ENCODE data around the gene SARNP.
"Not testable (repeated sequence)": the region's sequence is repeated elsewhere in the genome, so short reads cannot be mapped to it uniquely, and the experiment has no call there.

Gene SARNP

GRCh38 chr12:55840581-55841351 is 23.2 kb upstream of the SARNP start:
- H3K27ac ChIP-seq = no peak overlapping the region
- no peak for DNase-seq (ENCODE audit: low read depth, low spot score)

DNA sequence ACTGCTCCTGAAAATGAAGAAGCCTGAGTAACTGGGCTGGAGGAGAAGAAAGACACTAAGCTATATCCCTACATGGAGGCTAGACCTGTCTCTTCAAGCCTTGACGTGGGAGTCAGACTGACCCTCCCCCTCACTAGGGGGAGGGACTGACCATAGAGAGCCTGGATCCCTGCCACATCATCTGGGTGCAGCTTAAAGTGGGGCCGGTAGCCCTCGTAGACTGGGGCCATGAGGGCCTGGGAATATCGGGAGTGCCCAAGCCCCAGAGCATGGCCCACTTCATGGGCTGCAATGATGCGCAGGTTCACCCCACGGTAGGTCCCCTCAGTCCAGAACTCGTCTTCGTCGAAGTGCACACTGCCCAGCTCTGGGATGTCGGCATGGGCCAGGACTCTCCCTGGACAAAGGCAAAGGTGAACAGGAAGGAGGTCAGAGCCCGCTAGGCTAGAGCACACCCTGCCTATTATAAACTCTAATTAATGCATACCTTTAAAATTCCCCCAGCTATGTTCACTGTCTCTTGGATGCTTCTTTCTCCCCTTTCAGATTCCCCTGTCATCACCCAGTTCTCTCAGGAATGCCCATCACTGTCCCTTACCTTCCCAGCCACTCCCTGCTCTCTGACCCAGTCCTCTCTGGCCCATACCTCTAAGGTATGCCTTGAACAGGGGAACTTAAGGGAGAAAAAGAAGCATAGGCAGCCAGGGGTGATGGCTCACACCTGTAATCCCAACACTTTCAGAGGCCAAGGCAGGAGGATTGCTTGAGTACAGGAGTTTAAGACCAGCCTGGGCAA is 22.0 kb upstream of the SARNP start:
- no peak for DNase-seq (ENCODE audit: low read depth, low spot score)
- H3K27ac ChIP-seq = no peak overlapping the region

DNA sequence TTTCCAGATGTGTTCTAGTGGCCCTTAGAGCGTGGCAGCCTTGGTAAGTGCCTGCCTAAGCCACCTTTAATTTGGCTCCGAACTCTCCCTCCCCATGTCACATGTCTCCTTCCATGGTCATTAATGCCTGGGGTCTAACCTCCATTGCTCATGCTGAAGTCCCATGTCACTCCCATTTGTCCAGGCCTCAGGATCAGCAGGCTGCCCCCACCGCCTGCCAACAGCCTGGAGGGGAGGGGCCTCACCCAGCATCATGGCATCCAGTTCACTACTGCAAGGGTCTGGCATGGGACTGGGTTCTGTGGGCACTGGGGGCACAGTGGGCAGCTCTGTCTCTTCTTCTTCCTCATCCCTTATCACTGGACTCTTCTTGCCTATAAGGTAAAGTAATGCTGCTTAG is 20.8 kb upstream of the SARNP start:
- no peak for DNase-seq (ENCODE audit: low read depth, low spot score)
- no peak overlapping the region for H3K27ac ChIP-seq

- DNase-seq (ENCODE audit: low read depth, low spot score); H3K27ac ChIP-seq: not testable (repeated sequence)
These were observed 16.9 kb upstream of the SARNP start for GRCh38 chr12:55834400-55834799.

GRCh38 chr12:55833056-55833455 is 15.5 kb upstream of the SARNP start:
- H3K27ac ChIP-seq = no peak overlapping the region
- no peak for DNase-seq (ENCODE audit: low read depth, low spot score)

DNA sequence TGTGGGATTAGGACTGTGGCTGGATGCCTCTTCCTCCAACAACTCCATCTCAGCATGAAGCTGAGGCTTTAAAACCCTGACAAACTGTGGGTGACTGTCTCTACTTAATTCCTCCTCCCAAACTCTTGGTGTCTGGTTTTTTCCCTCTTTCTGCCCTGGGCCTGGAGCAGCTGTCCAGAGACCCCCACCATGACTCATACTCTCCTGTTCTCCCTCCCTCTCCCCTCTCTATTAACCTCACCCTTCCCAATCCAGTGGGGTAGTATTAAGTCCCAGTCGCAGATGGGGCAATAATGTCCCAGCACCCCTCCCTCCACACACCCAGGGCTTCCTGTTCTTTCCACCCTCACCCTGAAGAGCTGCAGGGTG is 13.9 kb upstream of the SARNP start:
- DNase-seq (ENCODE audit: low read depth, low spot score) = no peak
- peak overlapping the region; percentile 67 for H3K27ac ChIP-seq

- peak overlapping the region; percentile 67 for H3K27ac ChIP-seq
- DNase-seq (ENCODE audit: low read depth, low spot score) = no peak
These were observed 13.3 kb upstream of the SARNP start for GRCh38 chr12:55830601-55831446.

GRCh38 chr12:55829967-55830600 is 12.6 kb upstream of the SARNP start:
- no peak for DNase-seq (ENCODE audit: low read depth, low spot score)
- H3K27ac ChIP-seq = peak overlapping the region; percentile 67

- H3K27ac ChIP-seq = peak overlapping the region; percentile 67
- no peak for DNase-seq (ENCODE audit: low read depth, low spot score)
These were observed 10.8 kb upstream of the SARNP start for GRCh38 chr12:55828357-55828756.

DNA sequence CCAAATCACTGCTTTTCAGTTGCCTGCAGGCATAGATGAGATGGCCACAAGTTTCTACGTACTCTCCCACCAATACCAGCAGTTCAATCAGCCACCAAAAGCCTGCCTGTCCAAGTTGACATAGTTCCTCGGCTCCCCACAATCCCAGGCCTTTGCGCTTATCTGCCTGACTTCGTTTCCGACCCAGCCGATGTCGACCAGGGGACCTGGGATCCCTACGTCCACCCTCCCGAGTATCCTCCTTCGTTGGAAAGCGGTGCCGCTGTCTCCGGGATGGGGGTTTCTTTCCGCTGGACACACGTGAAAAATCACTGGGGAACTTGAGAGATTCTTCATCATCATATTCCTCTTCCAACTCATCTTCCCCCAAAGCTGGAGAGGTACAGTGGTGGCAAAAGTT is 10.3 kb upstream of the SARNP start:
- H3K27ac ChIP-seq = no peak overlapping the region
- no peak for DNase-seq (ENCODE audit: low read depth, low spot score)

DNA sequence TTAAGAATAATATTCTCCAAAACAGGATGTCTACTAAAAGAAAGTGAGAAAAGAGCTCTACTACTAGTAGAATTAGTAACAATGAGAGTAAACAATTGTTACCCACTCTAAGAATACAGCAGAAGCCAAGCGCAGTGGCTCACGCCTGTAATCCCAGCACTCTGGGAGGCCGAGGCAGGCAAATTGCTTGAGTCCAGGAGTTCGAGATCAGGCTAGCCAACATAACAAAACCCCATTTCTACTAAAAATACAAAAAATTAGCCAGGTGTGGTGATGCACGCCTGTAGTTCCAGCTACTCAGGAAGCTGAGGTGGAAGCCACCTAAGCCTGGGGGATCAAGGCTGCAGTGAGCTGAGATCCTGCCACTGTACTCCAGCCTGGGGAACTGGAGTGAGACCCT is 7.2 kb upstream of the SARNP start:
- no peak for DNase-seq (ENCODE audit: low read depth, low spot score)
- H3K27ac ChIP-seq = no peak overlapping the region

DNA sequence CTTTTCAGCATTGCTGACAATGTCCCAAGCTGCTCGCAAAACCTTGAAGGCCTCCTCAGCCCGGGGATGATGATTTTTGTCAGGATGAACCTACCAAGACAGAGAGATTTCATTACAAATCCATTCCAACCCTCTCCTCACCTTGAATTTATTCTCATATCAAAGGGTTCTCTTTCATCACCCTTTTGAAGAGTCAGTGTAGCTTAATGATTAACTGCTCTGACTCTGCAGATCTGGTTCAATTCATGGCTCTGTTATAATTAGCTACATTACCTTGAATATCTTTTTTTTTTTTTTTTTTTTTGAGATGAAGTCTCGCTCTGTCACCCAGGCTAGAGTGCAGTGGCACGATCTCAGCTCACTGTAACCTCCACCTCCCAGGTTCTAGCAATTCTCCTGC is 5.9 kb upstream of the SARNP start:
- peak overlapping the region; percentile 16 for H3K27ac ChIP-seq
- no peak for DNase-seq (ENCODE audit: low read depth, low spot score)

GRCh38 chr12:55822228-55822627 is 4.7 kb upstream of the SARNP start:
- no peak for DNase-seq (ENCODE audit: low read depth, low spot score)
- H3K27ac ChIP-seq = peak overlapping the region; percentile 1

GRCh38 chr12:55820679-55821078 is 3.2 kb upstream of the SARNP start:
- H3K27ac ChIP-seq = no peak overlapping the region
- no peak for DNase-seq (ENCODE audit: low read depth, low spot score)

DNA sequence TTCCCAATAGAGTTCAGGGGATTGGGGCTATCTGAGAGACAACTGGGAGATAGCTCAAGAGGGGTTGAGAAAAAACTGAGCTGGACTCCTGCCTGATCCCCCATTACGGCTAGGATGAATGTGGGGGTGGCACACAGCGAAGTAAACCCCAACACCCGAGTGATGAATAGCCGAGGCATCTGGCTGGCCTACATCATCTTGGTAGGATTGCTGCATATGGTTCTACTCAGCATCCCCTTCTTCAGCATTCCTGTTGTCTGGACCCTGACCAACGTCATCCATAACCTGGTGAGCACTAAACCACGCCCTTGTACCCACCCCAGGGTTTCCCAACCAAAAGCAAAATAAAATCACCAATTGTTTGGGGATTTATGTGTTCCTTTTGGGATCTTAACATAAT is 1.4 kb upstream of the SARNP start:
- peak overlapping the region; percentile 76 for H3K27ac ChIP-seq
- no peak for DNase-seq (ENCODE audit: low read depth, low spot score)

- H3K27ac ChIP-seq = peak overlapping the region; percentile 76
- no peak for DNase-seq (ENCODE audit: low read depth, low spot score)
These were observed 710 bp upstream of the SARNP start for GRCh38 chr12:55818140-55818728.

DNA sequence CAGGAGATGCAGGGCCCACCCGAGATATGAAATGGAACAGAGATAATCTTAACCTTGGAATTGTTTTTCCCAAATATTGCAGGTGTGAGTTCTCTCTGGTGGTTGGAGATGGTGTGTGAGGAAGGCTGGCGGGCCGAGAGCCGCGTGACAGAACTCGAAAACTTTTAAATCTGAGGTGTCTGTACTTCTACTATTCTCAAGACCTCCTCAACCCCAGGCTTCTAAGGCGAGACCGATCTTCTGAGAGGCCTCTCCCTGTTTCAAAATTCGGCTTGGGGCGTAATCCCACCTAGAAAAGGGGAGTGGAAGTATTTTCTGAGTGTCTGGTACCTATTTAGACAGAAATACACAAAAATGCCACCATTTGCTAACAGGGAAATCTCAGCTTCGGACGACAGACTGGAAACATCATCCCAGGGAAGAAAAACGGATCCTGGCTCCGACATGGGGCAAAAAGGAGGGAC is 611 bp downstream of the SARNP start:
- DNase-seq (ENCODE audit: low read depth, low spot score) = no peak
- H3K27ac ChIP-seq = peak overlapping the region; percentile 76

- no peak overlapping the region for H3K27ac ChIP-seq
- no peak for DNase-seq (ENCODE audit: low read depth, low spot score)
These were observed 2.1 kb downstream of the SARNP start for GRCh38 chr12:55815473-55815872.

DNA sequence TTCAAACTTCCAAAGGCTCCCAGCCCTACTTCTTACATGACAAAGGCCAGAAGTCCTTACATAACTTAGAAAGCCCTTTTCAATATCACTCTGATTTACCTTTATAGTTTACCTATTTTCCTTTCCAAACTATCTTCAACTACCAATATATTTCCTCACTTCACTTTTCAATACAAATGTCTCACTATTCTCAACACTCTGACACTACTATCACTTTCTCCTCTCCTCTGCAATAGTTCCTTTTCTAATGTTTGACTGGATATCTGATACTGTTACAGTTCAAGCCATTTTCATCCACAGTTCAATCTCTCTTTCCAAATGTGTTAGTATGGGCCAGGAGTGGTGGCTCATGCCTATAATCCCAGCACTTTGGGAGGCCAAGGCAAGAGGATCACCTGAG is 3.3 kb downstream of the SARNP start:
- DNase-seq (ENCODE audit: low read depth, low spot score) = no peak
- no peak overlapping the region for H3K27ac ChIP-seq

GRCh38 chr12:55812088-55812487 is 5.4 kb downstream of the SARNP start:
- no peak overlapping the region for H3K27ac ChIP-seq
- DNase-seq (ENCODE audit: low read depth, low spot score) = no peak
